Left lung (tissue), 10 donors: ENCODE data around the gene TEX48. TPM values are rescaled to one million over a fixed set of nuclear protein-coding genes. Genes with fewer than 3 reads are reported as not detected.

Experiments
- ATAC-seq: fragments of 200-7000 bp; cut with Tn5 transposase; one replicate; pipeline ENCODE4 v1.9.1; 2020; ENCODE audit warnings: moderate library complexity
- DNase-seq, 4 donors: peaks; one replicate each; pipeline ENCODE4 v3.0.0-alpha.2; 2013 to 2020
- H3K27ac ChIP-seq, 2 donors: fragments of 200-600 bp; sonication (generic) in 1 of 2; one replicate each; pipeline versions ENCODE4 v1.5.0 to v1.8.0; 2020 to 2021
- H3K27me3 ChIP-seq, 2 donors: fragments of 200-600 bp; sonication (generic) in 1 of 2; one replicate each; pipeline versions ENCODE4 v1.5.0 to v1.8.0; 2020 to 2021
- H3K36me3 ChIP-seq, 2 donors: fragments of 200-600 bp; sonication (generic) in 1 of 2; one replicate each; pipeline versions ENCODE4 v1.5.0 to v1.8.0; 2020 to 2021
- H3K4me1 ChIP-seq, 2 donors: fragments of 200-600 bp; one replicate each; pipeline ENCODE4 v1.8.0; 2021
- H3K4me3 ChIP-seq, 2 donors: fragments of 200-600 bp; sonication (generic) in 1 of 2; one replicate each; pipeline versions ENCODE4 v1.5.0 to v1.8.0; 2020 to 2021; ENCODE audit warnings: mild to moderate bottlenecking in 1 of 2
- H3K9me3 ChIP-seq, 2 donors: fragments of 200-600 bp; sonication (generic) in 1 of 2; one replicate each; pipeline versions ENCODE4 v1.5.0 to v1.8.0; 2020 to 2021
- intact Hi-C, 2 donors: fragments of 100-400 bp; cut with DNase I; formaldehyde crosslinking; loops; one replicate each; pipeline versions ENCODE4 v1.11.2 to v1.14.2; 2022
- polyA plus RNA-seq, 6 donors: library from polyadenylated mRNA; unstranded; fragments of 120-200 nt; gene quantifications; one replicate each; pipeline ENCODE4 v1.2.1, GENCODE V29; 2013; ENCODE audit not compliant: insufficient read length in 6 of 6
- total RNA-seq, 2 donors: library from RNA; stranded (reverse); fragmentation: NEBNext Ultra II Directional; extraction: Animal tissue kit (Norgen Biotek cat#: 25700); gene quantifications; one replicate each; pipeline ENCODE4 v1.2.1, GENCODE V29; 2021
- TF ChIP-seq, protein P1 (sequence below), 2 donors: fragments of 200-600 bp; sonication (generic) in 1 of 2; IDR thresholded peaks; one replicate each; pipeline versions ENCODE4 v1.5.0 to v1.8.0; 2021; ENCODE audit warnings: antibody characterized with exemption in 2 of 2
- donor health status: DM: no; HTN: yes; CAD: no.
- donor health status: DM: no; HTN: no; CAD: no.

The TEX48 gene
- total and polyA plus RNA-seq, 8 donors: 0.35 to 0.41 TPM; not detected in 6

- intact Hi-C loops: no loop called here
- Histone ChIP-seq H3K9me3 (no peaks in the 10 kb centered on the region), H3K27ac (no peak overlapping the region), H3K4me1 (no peaks in the 10 kb centered on the region), H3K4me3 (no peak overlapping the region), H3K27me3 (peaks cover 5 to 11% of the 10 kb centered on the region in 2 donors), H3K36me3 (no peaks in the 10 kb centered on the region)
- ATAC-seq (peak; percentile 95), DNase-seq (peak in 2 of 4 donors; percentile 19 to 32)
- TF ChIP-seq, protein P1, sequence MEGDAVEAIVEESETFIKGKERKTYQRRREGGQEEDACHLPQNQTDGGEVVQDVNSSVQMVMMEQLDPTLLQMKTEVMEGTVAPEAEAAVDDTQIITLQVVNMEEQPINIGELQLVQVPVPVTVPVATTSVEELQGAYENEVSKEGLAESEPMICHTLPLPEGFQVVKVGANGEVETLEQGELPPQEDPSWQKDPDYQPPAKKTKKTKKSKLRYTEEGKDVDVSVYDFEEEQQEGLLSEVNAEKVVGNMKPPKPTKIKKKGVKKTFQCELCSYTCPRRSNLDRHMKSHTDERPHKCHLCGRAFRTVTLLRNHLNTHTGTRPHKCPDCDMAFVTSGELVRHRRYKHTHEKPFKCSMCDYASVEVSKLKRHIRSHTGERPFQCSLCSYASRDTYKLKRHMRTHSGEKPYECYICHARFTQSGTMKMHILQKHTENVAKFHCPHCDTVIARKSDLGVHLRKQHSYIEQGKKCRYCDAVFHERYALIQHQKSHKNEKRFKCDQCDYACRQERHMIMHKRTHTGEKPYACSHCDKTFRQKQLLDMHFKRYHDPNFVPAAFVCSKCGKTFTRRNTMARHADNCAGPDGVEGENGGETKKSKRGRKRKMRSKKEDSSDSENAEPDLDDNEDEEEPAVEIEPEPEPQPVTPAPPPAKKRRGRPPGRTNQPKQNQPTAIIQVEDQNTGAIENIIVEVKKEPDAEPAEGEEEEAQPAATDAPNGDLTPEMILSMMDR (IDR thresholded peaks at IDR 0.05): peak; percentile 76 to 87
These were observed 19.7 kb downstream of the TEX48 start for GRCh38 chr9:114662081-114662989.

GRCh38 chr9:114657705-114658104, 24.3 kb downstream of the TEX48 start, which contains the start of gene TEX53:
Gene TEX53, minus strand, starts transcription at chr9:114657805. Its CDS starts 31 bp downstream, at chr9:114657774.
- intact Hi-C loops: loop anchor here in 1 of 2 donors (5.0 to 10.0 kb wide), 2 partner anchors 175 to 253 kb away; no protein-coding TSS in a partner anchor
- DNase-seq: no peak
- no peak within 1 kb of the TSS for H3K27ac ChIP-seq
- H3K9me3 ChIP-seq: no peaks in the 10 kb centered on the region
- no peaks in the 10 kb centered on the region for H3K36me3 ChIP-seq
- no peak for ATAC-seq
- no peak within 1 kb of the TSS for H3K4me3 ChIP-seq
- peaks cover 0 to 4% of the 10 kb centered on the region in 2 donors for H3K4me1 ChIP-seq
- TF ChIP-seq, protein P1 (IDR thresholded peaks at IDR 0.05): no peak
- peaks cover 0 to 8% of the 10 kb centered on the region in 2 donors for H3K27me3 ChIP-seq

GRCh38 chr9:114656301-114656700, 25.7 kb downstream of the TEX48 start:
- Histone ChIP-seq H3K27me3 (no peaks in the 10 kb centered on the region), H3K4me1 (peaks cover 0 to 4% of the 10 kb centered on the region in 2 donors), H3K36me3 (no peaks in the 10 kb centered on the region), H3K4me3 (no peak overlapping the region), H3K27ac (no peak overlapping the region), H3K9me3 (no peaks in the 10 kb centered on the region)
- DNase-seq (no peak), ATAC-seq (no peak)
- intact Hi-C loops: loop anchor here in 1 of 2 donors (5.0 to 10.0 kb wide), 2 partner anchors 174 to 252 kb away; no protein-coding TSS in a partner anchor
- TF ChIP-seq, protein P1 (IDR thresholded peaks at IDR 0.05): no peak

DNA sequence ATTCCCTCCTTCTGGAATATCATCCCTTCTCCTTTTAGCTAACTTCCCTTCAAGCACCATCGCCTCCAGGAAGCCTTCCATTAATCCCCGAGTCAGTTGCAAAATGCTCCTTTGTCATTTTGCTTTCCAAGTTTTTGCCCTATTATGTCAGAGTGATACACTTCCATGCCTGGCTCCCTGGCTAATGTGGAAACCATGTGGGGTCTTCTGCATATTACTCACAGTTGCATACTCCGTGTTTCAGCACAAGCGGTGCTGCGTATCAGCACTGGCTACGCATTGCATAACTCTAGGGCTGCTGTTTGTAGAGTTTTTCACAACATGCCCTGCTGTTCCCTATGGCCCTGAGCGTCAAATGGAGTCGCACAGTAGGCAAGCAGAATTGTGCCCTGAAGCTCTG, 26.3 kb downstream of the TEX48 start:
- H3K36me3 ChIP-seq: no peaks in the 10 kb centered on the region
- no peaks in the 10 kb centered on the region for H3K9me3 ChIP-seq
- DNase-seq (no peak), ATAC-seq (no peak)
- intact Hi-C loops: loop anchor here in 1 of 2 donors (5.0 to 10.0 kb wide), 2 partner anchors 173 to 251 kb away; no protein-coding TSS in a partner anchor
- peaks cover 0 to 4% of the 10 kb centered on the region in 2 donors for H3K4me1 ChIP-seq
- TF ChIP-seq, protein P1 (IDR thresholded peaks at IDR 0.05): no peak
- no peaks in the 10 kb centered on the region for H3K27me3 ChIP-seq
- no peak overlapping the region for H3K27ac ChIP-seq
- H3K4me3 ChIP-seq: no peak overlapping the region
